NK-92 treated with Interleukin-12 subunit alpha and Interleukin-12 subunit beta, amount 100 ng/mL, for 24 hours (cell line): ENCODE data around the gene MYCBPAP.

ENCODE experiments used
- DNase-seq: peaks from one replicate; lab custom pipeline; 2025; lab: John Stamatoyannopoulos, UW

MYCBPAP gene

GRCh38 chr17:50538549-50539410 lies 30.5 kb downstream of the MYCBPAP start:
- no peak for DNase-seq

GRCh38 chr17:50539762-50540559 lies 31.7 kb downstream of the MYCBPAP start:
- no peak for DNase-seq

GRCh38 chr17:50540560-50541401 lies 32.5 kb downstream of the MYCBPAP start:
- DNase-seq, result no peak

- no peak for DNase-seq
Observed at GRCh38 chr17:50541402-50541715, 33.1 kb downstream of the MYCBPAP start.

- DNase-seq, result peak; percentile 75
Observed at GRCh38 chr17:50541716-50542688, 33.8 kb downstream of the MYCBPAP start.

- DNase-seq, result no peak
Observed at GRCh38 chr17:50542795-50543774, 34.8 kb downstream of the MYCBPAP start.

GRCh38 chr17:50544516-50544915 lies 36.3 kb downstream of the MYCBPAP start:
- DNase-seq, result no peak

- no peak for DNase-seq
Observed at GRCh38 chr17:50545311-50545710, 37.1 kb downstream of the MYCBPAP start.

- DNase-seq, result no peak
Observed at GRCh38 chr17:50546701-50547034, 38.4 kb downstream of the MYCBPAP start.

GRCh38 chr17:50547035-50547735 lies 38.9 kb downstream of the MYCBPAP start, which contains the start of gene SPATA20:
Gene SPATA20, plus strand, starts transcription at chr17:50547174. Its CDS starts 35 bp downstream, at chr17:50547209.
- DNase-seq, result peak; percentile 81

GRCh38 chr17:50547736-50548083 lies 39.5 kb downstream of the MYCBPAP start:
- DNase-seq, result no peak

- no peak for DNase-seq
Observed at GRCh38 chr17:50548831-50549230, 40.6 kb downstream of the MYCBPAP start.

- no peak for DNase-seq
Observed at GRCh38 chr17:50549256-50549941, 41.2 kb downstream of the MYCBPAP start.

GRCh38 chr17:50549969-50550368 lies 41.7 kb downstream of the MYCBPAP start:
- DNase-seq, result no peak

- DNase-seq, result no peak
Observed at GRCh38 chr17:50550661-50551432, 42.6 kb downstream of the MYCBPAP start.

GRCh38 chr17:50551433-50551815 lies 43.2 kb downstream of the MYCBPAP start:
- no peak for DNase-seq

GRCh38 chr17:50551884-50552283 lies 43.6 kb downstream of the MYCBPAP start:
- no peak for DNase-seq

- DNase-seq, result no peak
Observed at GRCh38 chr17:50554201-50554600, 46.0 kb downstream of the MYCBPAP start.
